Iris pigment epithelial cell (primary cell): ENCODE measurements around the gene GABRQ.
"Not testable (repeated sequence)": the region's sequence is repeated elsewhere in the genome, so short reads cannot be mapped to it uniquely, and the experiment has no call there.

Experiments used
- DNase-seq: peaks from one replicate; pipeline ENCODE4 v3.0.0-alpha.2; 2011; ENCODE audit warnings: low read depth

The GABRQ gene

GRCh38 chrX:152658302-152658701, 20.6 kb downstream of the GABRQ start:
- no peak for DNase-seq

- no peak for DNase-seq
Observed at GRCh38 chrX:152663086-152663485, 25.4 kb downstream of the GABRQ start.

GRCh38 chrX:152674135-152674534, 36.4 kb downstream of the GABRQ start:
- no peak for DNase-seq

DNA sequence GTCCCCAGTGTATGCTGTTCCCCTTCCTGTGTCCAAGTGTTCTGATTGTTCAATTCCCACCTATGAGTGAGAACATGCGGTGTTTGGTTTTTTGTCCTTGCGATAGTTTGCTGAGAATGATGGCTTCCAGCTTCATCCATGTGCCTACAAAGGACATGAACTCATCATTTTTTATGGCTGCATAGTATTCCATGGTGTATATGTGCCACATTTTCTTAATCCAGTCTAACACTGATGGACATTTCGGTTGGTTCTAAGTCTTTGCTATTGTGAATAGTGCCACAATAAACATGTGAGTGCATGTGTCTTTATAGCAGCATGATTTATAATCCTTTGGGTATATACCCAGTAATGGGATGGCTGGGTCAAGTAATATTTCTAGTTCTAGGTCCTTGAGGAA, 37.0 kb downstream of the GABRQ start:
- DNase-seq: not testable (repeated sequence)

DNA sequence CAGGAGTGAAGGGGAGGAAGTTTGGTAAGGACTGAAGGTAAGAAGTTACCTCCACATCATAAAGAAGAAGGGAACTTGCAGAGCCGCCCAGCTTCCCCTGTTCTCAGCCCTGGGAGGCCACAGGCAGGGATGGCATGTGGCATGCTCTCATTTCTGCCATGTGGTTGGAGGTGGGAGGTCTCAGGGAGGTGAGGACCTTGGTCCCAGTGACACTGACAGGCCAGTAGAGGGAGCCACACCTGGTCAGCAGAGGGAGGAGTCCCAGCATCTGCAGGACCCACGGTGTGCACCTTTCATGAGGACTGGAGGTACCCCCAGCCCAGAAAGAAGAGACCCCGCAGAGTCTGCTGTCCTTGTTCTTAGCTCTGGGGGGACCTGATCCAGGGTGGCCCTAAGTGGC, 43.3 kb downstream of the GABRQ start:
- DNase-seq: not testable (repeated sequence)

- not testable (repeated sequence) for DNase-seq
Observed at GRCh38 chrX:152697952-152698931, 60.5 kb downstream of the GABRQ start, which contains the start of gene MAGEA3. Gene MAGEA3, plus strand, starts transcription at chrX:152698794. Its CDS starts 2,039 bp downstream, at chrX:152700833.

GRCh38 chrX:152700390-152700789, 62.7 kb downstream of the GABRQ start:
- not testable (repeated sequence) for DNase-seq

- DNase-seq: not testable (repeated sequence)
Observed at GRCh38 chrX:152706500-152706899, 68.8 kb downstream of the GABRQ start.
